GM12892 (cell line): ENCODE results near the gene ZNF621.

Experiments used
- DNase-seq: peaks from one replicate; pipeline ENCODE4 v3.0.0; 2011; ENCODE audit not compliant: insufficient read length
- FAIRE-seq: peaks from 2 replicates; lab custom pipeline; 2011; peaks lifted over from hg19 to GRCh38; lab: Jason Lieb, UNC
- POLR2A ChIP-seq: IDR thresholded peaks from 2 replicates; pipeline ENCODE4 v1.6.1; 2011; ENCODE audit warnings: low read depth, low read length, control low read depth
- POLR2AphosphoS5 ChIP-seq: IDR thresholded peaks from 2 replicates; pipeline ENCODE4 v1.6.1; 2011; ENCODE audit warnings: low read depth, low read length, control low read depth
- TAF1 ChIP-seq: IDR thresholded peaks from 2 replicates; pipeline ENCODE4 v1.6.1; 2011; ENCODE audit warnings: low read depth, mild to moderate bottlenecking, control low read depth, low read length, borderline replicate concordance

The ZNF621 gene

GRCh38 chr3:40582401-40583027, 57.8 kb downstream of the ZNF621 start:
- no peak for FAIRE-seq
- TF ChIP-seq TAF1 (no peak), POLR2A (no peak), POLR2AphosphoS5 (no peak)

GRCh38 chr3:40583691-40584090, 58.9 kb downstream of the ZNF621 start:
- DNase-seq (no peak), FAIRE-seq (no peak)
- TF ChIP-seq TAF1 (no peak), POLR2A (no peak)

More at GRCh38 chr3:40582401-40583027, 57.8 kb downstream of the ZNF621 start:
- no peak for DNase-seq

GRCh38 chr3:40584625-40585189, 59.9 kb downstream of the ZNF621 start:
- TF ChIP-seq POLR2A (no peak), POLR2AphosphoS5 (no peak), TAF1 (no peak)
- DNase-seq = peak; percentile 32
- FAIRE-seq = peak; percentile 62

- DNase-seq (no peak), FAIRE-seq (no peak)
- TF ChIP-seq POLR2AphosphoS5 = no peak
- no peak for TF ChIP-seq POLR2A
- TF ChIP-seq TAF1 = no peak
These were observed 60.7 kb downstream of the ZNF621 start for GRCh38 chr3:40585381-40586016.

GRCh38 chr3:40586901-40587300, 62.1 kb downstream of the ZNF621 start:
- FAIRE-seq = no peak
- TF ChIP-seq POLR2A = no peak
- no peak for TF ChIP-seq TAF1
- TF ChIP-seq POLR2AphosphoS5 = no peak

GRCh38 chr3:40588406-40588805, 63.6 kb downstream of the ZNF621 start:
- DNase-seq = no peak
- no peak for TF ChIP-seq TAF1
- TF ChIP-seq POLR2A = no peak
- no peak for TF ChIP-seq POLR2AphosphoS5
- FAIRE-seq = no peak

More at GRCh38 chr3:40586901-40587300, 62.1 kb downstream of the ZNF621 start:
- no peak for DNase-seq
